ENCODE data around the gene NR2F1-AS1. TPM values are rescaled to one million over a fixed set of nuclear protein-coding genes. Genes with fewer than 3 reads are reported as not detected.
A peak's percentile ranks its signal among the peaks of the same experiment; 100 is the strongest.

Gene NR2F1-AS1
- polyA plus RNA-seq = 7.2 TPM
- long read RNA-seq, donor 1 = 0 reads
- long read RNA-seq, donor 2 = 0 reads
- long read RNA-seq, donor 3, partial matches to known transcripts = 55 of 56 reads
- long read RNA-seq, donor 3, other reads (novel, unspliced or antisense) = 0 of 56 reads
- long read RNA-seq, donor 4, partial matches to known transcripts = 0 of 1 reads
- long read RNA-seq, donor 4, other reads (novel, unspliced or antisense) = 0 of 1 reads
- long read RNA-seq, donor 5 = 0 reads
- long read RNA-seq, donor 6, partial matches to known transcripts = 52 of 52 reads
- long read RNA-seq, donor 6, other reads (novel, unspliced or antisense) = 0 of 52 reads
- long read RNA-seq, donor 7 = 0 reads
- long read RNA-seq, donor 8 = 0 reads
- long read RNA-seq, donor 9, partial matches to known transcripts = 16 of 16 reads
- long read RNA-seq, donor 9, other reads (novel, unspliced or antisense) = 0 of 16 reads
- long read RNA-seq, donor 10, partial matches to known transcripts = 0 of 1 reads
- long read RNA-seq, donor 10, other reads (novel, unspliced or antisense) = 0 of 1 reads
- long read RNA-seq, donor 11 = 0 reads

GRCh38 chr5:93580927-93581445, at the start of gene NR2F1-AS1:
TSS of gene NR2F1-AS1 (minus strand) at chr5:93581219.
- DNase-seq = no peak
- H3K9me3 ChIP-seq (ENCODE audit: control insufficient read depth, low read depth, low read length) = peaks cover 20% of the 10 kb centered on the region
- peaks cover 85% of the 10 kb centered on the region for H3K27me3 ChIP-seq (ENCODE audit: control insufficient read depth, insufficient read depth, low read length)
- peak within 1 kb of the TSS; percentile 36 for H3K27ac ChIP-seq (ENCODE audit: low read length)
- H3K36me3 ChIP-seq (ENCODE audit: control insufficient read depth, insufficient read depth, low read length) = no peaks in the 10 kb centered on the region
- 0% methylated on average over 1 of the region's 41 CpGs for WGBS (ENCODE audit: insufficient coverage, low lambda C conversion rate)
- H3K4me1 ChIP-seq (ENCODE audit: control insufficient read depth, insufficient read depth, low read length) = peaks cover 30% of the 10 kb centered on the region
- peak within 1 kb of the TSS; percentile 47 for H3K4me3 ChIP-seq (ENCODE audit: low read length)

DNA sequence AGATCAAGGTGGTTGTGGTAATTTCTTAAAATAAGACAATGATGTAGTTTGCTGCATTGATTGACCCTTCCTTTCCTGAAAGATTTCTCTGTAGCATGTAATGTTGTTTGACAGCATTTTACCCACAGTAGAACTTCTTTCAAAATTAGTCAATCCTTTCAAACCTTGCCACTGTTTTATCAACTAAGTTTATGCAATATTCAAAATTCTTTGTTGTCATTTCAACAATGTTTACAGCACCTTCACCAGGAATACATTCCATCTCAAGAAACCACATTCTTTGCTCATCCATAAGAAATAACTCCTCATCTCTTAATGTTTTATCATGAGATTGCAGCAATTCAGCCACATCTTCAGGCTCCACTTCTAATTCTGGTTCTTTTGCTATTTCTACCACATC, 45.8 kb upstream of the NR2F1-AS1 start:
- Histone ChIP-seq H3K27ac (ENCODE audit: low read length) (no peak overlapping the region), H3K9me3 (ENCODE audit: control insufficient read depth, low read depth, low read length) (no peaks in the 10 kb centered on the region), H3K36me3 (ENCODE audit: control insufficient read depth, insufficient read depth, low read length) (no peaks in the 10 kb centered on the region), H3K4me3 (ENCODE audit: low read length) (no peak overlapping the region), H3K4me1 (ENCODE audit: control insufficient read depth, insufficient read depth, low read length) (no peaks in the 10 kb centered on the region), H3K27me3 (ENCODE audit: control insufficient read depth, insufficient read depth, low read length) (no peaks in the 10 kb centered on the region)
- no peak for DNase-seq

DNA sequence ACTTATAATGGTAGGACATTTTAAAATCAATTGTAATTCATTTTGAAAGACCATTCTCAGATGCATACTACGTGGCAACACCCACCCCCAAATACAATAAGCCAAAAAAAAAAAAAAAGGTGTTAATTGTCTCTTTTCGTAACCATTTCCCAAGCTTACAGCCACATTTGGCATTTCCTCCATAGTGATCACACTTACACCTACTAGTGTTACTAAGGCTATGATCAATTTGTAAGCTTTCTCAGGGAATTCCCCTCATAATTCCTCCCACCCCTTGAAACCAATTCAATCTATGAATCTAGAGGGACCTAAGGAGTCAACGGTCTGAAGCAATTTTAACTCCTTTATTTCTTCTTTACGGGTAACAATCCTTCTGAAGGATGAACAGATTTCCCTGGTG, 42.1 kb upstream of the NR2F1-AS1 start:
- no CpG with 5 or more reads among the region's 4 CpGs for WGBS (ENCODE audit: insufficient coverage, low lambda C conversion rate)

DNA sequence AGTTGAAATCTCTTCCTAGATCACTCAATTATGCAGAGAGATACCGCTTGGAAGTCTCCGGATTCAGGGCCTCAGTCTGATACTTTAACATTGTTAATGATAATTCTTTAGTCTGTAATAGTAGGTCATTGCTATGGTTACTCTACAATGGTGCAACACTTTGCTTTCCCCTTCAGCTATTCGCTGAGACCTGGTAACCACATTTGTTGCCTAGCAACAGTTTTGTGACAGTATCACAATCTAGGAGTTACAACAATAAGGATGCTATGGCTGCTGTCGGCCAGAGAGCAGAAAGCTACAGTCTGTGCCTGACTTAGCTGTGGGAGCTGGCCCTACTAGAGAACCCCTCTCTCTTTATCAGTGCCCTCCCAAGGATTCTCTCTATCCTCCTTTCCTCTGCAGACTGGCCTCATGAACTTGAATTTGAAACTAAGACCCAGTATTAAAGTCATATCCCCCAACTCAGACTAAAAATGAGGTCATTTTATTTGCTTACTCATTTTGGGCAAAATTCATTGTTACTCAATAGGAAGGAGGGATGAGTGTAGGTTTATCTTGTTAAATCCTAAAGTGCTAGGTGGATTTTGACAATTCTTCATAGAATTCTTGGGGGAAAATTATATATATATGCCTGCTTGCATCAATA, 41.3 kb upstream of the NR2F1-AS1 start:
- no peaks in the 10 kb centered on the region for H3K27me3 ChIP-seq (ENCODE audit: control insufficient read depth, insufficient read depth, low read length)
- H3K27ac ChIP-seq (ENCODE audit: low read length) = no peak overlapping the region
- DNase-seq = peak; percentile 17 to 54
- H3K4me1 ChIP-seq (ENCODE audit: control insufficient read depth, insufficient read depth, low read length) = no peaks in the 10 kb centered on the region
- 60% methylated on average over 1 of the region's 4 CpGs for WGBS (ENCODE audit: insufficient coverage, low lambda C conversion rate)
- H3K36me3 ChIP-seq (ENCODE audit: control insufficient read depth, insufficient read depth, low read length) = no peaks in the 10 kb centered on the region
- H3K4me3 ChIP-seq (ENCODE audit: low read length) = no peak overlapping the region
- H3K9me3 ChIP-seq (ENCODE audit: control insufficient read depth, low read depth, low read length) = no peaks in the 10 kb centered on the region

More for the DNA sequence above, 42.1 kb upstream of the NR2F1-AS1 start:
- no peak overlapping the region for H3K4me3 ChIP-seq (ENCODE audit: low read length)
- H3K9me3 ChIP-seq (ENCODE audit: control insufficient read depth, low read depth, low read length) = no peaks in the 10 kb centered on the region
- H3K27ac ChIP-seq (ENCODE audit: low read length) = no peak overlapping the region
- no peaks in the 10 kb centered on the region for H3K36me3 ChIP-seq (ENCODE audit: control insufficient read depth, insufficient read depth, low read length)
- H3K4me1 ChIP-seq (ENCODE audit: control insufficient read depth, insufficient read depth, low read length) = no peaks in the 10 kb centered on the region
- no peak for DNase-seq
- H3K27me3 ChIP-seq (ENCODE audit: control insufficient read depth, insufficient read depth, low read length) = no peaks in the 10 kb centered on the region

DNA sequence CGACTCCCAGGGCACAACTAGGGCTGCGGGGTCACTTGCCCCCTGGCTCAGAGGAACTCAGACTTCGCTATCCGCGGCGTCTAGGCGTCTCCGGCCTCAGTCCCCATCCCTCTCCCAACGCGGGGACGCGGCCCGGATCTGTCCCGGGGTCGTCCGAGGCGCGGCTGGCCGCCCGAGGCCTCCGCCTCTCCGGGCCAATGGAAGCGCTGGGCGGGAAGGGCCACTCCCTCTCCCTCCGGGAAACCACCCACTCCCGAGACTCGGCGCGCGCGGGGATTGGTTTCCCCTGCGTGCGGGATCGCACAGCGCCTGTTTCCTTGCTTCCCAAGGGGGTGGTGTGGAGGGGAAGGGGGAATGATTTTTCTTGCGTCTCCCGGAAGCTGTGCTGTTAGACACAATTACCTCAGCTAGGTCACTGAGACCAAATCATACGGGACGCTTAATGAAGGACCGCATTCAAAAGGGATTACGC, 40.3 kb upstream of the NR2F1-AS1 start:
- no CpG with 5 or more reads among the region's 41 CpGs for WGBS (ENCODE audit: insufficient coverage, low lambda C conversion rate)
- H3K4me3 ChIP-seq (ENCODE audit: low read length) = peak overlapping the region; percentile 78

GRCh38 chr5:93620487-93621326, 39.7 kb upstream of the NR2F1-AS1 start:
- WGBS (ENCODE audit: insufficient coverage, low lambda C conversion rate) = no CpG with 5 or more reads among the region's 75 CpGs
- peak overlapping the region; percentile 58 for H3K27ac ChIP-seq (ENCODE audit: low read length)
- H3K4me1 ChIP-seq (ENCODE audit: control insufficient read depth, insufficient read depth, low read length) = no peaks in the 10 kb centered on the region
- peak overlapping the region; percentile 78 for H3K4me3 ChIP-seq (ENCODE audit: low read length)
- peaks cover 7% of the 10 kb centered on the region for H3K27me3 ChIP-seq (ENCODE audit: control insufficient read depth, insufficient read depth, low read length)
- no peaks in the 10 kb centered on the region for H3K36me3 ChIP-seq (ENCODE audit: control insufficient read depth, insufficient read depth, low read length)
- no peaks in the 10 kb centered on the region for H3K9me3 ChIP-seq (ENCODE audit: control insufficient read depth, low read depth, low read length)
- peak; percentile 58 to 80 for DNase-seq

More for the DNA sequence above, 40.3 kb upstream of the NR2F1-AS1 start:
- Histone ChIP-seq H3K4me1 (ENCODE audit: control insufficient read depth, insufficient read depth, low read length) (no peaks in the 10 kb centered on the region), H3K27me3 (ENCODE audit: control insufficient read depth, insufficient read depth, low read length) (peaks cover 2% of the 10 kb centered on the region), H3K27ac (ENCODE audit: low read length) (peak overlapping the region; percentile 33), H3K9me3 (ENCODE audit: control insufficient read depth, low read depth, low read length) (no peaks in the 10 kb centered on the region), H3K36me3 (ENCODE audit: control insufficient read depth, insufficient read depth, low read length) (no peaks in the 10 kb centered on the region)
- DNase-seq = peak; percentile 46 to 79

DNA sequence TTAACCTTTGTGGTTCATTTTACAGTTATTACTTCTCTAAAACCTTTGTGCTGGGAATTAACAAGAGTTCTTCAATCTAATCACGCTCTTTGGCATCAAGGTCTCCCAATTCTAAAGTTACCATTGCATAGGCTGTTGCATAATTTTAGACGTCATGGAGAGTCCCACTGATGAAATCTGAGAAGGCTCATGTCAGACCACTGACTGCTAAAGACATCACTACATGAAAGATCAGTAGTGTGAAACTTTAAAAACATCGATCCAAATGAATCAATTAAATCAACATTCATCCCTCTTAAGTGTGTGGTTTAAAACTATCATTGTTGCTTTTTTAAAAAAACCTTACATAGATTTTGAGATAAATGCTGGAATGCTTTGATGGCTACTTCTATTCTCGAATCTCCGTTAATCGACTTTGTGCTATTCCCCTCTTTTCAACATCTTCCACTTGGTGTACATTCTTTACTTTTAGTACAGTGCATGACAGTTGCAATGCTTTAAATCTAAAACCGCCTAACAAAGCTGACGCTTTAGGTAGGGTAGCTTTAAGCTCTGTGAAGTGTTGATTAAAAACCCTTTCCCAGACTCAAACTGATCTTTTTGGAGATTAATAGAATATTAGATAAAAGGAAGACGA, 35.6 kb upstream of the NR2F1-AS1 start:
- WGBS (ENCODE audit: insufficient coverage, low lambda C conversion rate) = 38% methylated on average over 6 of the region's 9 CpGs
- peaks cover 5% of the 10 kb centered on the region for H3K4me1 ChIP-seq (ENCODE audit: control insufficient read depth, insufficient read depth, low read length)
- no peak for DNase-seq
- no peak overlapping the region for H3K4me3 ChIP-seq (ENCODE audit: low read length)
- peaks cover 2% of the 10 kb centered on the region for H3K9me3 ChIP-seq (ENCODE audit: control insufficient read depth, low read depth, low read length)
- peaks cover 32% of the 10 kb centered on the region for H3K27me3 ChIP-seq (ENCODE audit: control insufficient read depth, insufficient read depth, low read length)
- no peaks in the 10 kb centered on the region for H3K36me3 ChIP-seq (ENCODE audit: control insufficient read depth, insufficient read depth, low read length)
- H3K27ac ChIP-seq (ENCODE audit: low read length) = no peak overlapping the region

DNA sequence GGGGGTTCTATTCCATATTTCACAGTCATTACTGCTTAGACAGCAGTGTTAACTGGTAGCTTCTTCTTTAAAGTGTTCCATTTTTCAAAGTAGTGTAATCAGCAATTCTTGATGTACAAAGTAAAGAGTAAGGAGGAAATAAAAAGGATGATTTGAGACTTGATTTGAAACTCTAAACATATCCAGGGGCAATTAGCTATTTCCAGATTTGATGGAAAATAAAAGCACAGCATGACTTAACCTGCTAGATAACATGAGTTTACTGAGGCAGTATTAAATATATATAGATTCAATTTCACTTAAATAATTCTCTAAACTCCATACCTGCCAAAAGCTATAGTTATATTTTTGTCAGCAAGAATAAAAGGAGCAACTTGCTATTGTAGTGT, 31.8 kb upstream of the NR2F1-AS1 start:
- peaks cover 68% of the 10 kb centered on the region for H3K27me3 ChIP-seq (ENCODE audit: control insufficient read depth, insufficient read depth, low read length)
- H3K4me3 ChIP-seq (ENCODE audit: low read length) = no peak overlapping the region

GRCh38 chr5:93611976-93612854, 31.2 kb upstream of the NR2F1-AS1 start:
- peaks cover 5% of the 10 kb centered on the region for H3K4me1 ChIP-seq (ENCODE audit: control insufficient read depth, insufficient read depth, low read length)
- H3K27me3 ChIP-seq (ENCODE audit: control insufficient read depth, insufficient read depth, low read length) = peaks cover 74% of the 10 kb centered on the region
- no peak overlapping the region for H3K4me3 ChIP-seq (ENCODE audit: low read length)

More for the DNA sequence above, 31.8 kb upstream of the NR2F1-AS1 start:
- Histone ChIP-seq H3K27ac (ENCODE audit: low read length) (no peak overlapping the region), H3K36me3 (ENCODE audit: control insufficient read depth, insufficient read depth, low read length) (no peaks in the 10 kb centered on the region), H3K4me1 (ENCODE audit: control insufficient read depth, insufficient read depth, low read length) (peaks cover 5% of the 10 kb centered on the region), H3K9me3 (ENCODE audit: control insufficient read depth, low read depth, low read length) (peaks cover 2% of the 10 kb centered on the region)
- DNase-seq = no peak

More at GRCh38 chr5:93611976-93612854, 31.2 kb upstream of the NR2F1-AS1 start:
- Histone ChIP-seq H3K36me3 (ENCODE audit: control insufficient read depth, insufficient read depth, low read length) (no peaks in the 10 kb centered on the region), H3K27ac (ENCODE audit: low read length) (no peak overlapping the region), H3K9me3 (ENCODE audit: control insufficient read depth, low read depth, low read length) (peaks cover 2% of the 10 kb centered on the region)
- peak in 1 of 2 donors; percentile 54 for DNase-seq
- WGBS (ENCODE audit: insufficient coverage, low lambda C conversion rate) = no CpG with 5 or more reads among the region's 43 CpGs
